B cell (primary cell): ENCODE data around the gene GLB1L.

Experiments used
- EZH2 ChIP-seq: IDR thresholded peaks from 2 replicates; pipeline ENCODE4 v1.6.1; 2012; ENCODE audit warnings: borderline replicate concordance, low read depth, mild to moderate bottlenecking, moderate library complexity, low read length; ENCODE audit not compliant: insufficient read depth, poor library complexity, severe bottlenecking
- TF ChIP-seq, protein P1 (sequence below): fragments of 200-600 bp; IDR thresholded peaks from one replicate; pipeline ENCODE4 v1.8.0; 2022; ENCODE audit warnings: antibody characterized with exemption, mild to moderate bottlenecking

DNA sequence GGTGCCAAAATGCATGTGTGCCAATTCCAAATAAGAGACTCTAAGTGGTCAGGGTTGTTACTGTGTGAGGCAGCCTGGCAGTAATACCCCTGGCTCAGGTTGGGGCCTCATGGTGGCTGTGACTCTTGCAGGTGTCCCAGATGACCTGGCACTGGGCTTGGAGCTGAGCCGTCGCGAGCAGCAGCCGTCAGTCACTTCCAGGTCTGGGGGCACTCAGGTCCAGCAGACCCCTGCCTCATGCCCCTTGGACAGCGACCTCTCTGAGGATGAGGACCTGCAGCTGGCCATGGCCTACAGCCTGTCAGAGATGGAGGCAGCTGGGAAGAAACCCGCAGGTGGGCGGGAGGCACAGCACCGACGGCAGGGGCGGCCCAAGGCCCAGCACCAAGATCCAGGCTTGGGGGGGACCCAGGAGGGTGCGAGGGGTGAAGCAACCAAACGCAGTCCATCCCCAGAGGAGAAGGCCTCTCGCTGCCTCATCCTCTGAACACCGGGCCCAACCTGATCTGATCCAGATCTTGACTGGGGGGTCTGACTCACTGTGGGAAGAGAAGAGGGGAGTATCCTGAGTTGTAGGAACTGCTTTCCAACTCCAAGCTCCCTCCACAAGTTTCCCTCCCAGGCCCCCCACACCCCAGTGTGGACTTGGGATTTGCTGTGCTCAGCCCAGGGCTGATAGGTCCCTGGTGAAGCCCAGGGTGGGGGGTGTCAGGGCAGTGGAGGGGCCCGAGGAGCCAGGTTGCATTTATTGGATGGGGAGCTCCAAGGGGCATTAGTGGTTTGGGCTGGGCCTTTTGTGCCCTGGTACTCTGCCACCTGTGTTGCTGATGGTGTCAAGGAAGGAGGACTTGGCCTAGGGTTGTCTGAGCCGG is 39.5 kb upstream of the GLB1L start:
- TF ChIP-seq, protein P1, sequence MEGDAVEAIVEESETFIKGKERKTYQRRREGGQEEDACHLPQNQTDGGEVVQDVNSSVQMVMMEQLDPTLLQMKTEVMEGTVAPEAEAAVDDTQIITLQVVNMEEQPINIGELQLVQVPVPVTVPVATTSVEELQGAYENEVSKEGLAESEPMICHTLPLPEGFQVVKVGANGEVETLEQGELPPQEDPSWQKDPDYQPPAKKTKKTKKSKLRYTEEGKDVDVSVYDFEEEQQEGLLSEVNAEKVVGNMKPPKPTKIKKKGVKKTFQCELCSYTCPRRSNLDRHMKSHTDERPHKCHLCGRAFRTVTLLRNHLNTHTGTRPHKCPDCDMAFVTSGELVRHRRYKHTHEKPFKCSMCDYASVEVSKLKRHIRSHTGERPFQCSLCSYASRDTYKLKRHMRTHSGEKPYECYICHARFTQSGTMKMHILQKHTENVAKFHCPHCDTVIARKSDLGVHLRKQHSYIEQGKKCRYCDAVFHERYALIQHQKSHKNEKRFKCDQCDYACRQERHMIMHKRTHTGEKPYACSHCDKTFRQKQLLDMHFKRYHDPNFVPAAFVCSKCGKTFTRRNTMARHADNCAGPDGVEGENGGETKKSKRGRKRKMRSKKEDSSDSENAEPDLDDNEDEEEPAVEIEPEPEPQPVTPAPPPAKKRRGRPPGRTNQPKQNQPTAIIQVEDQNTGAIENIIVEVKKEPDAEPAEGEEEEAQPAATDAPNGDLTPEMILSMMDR: no peak
- no peak for TF ChIP-seq EZH2
